Measurements from ENCODE around the gene MAMDC2.

Gene MAMDC2

GRCh38 chr9:70220216-70220615, 176.6 kb downstream of the MAMDC2 start:
- Histone ChIP-seq H2BK120ac (ENCODE audit: low read depth, low read length) (no peak overlapping the region), H3K79me2 (ENCODE audit: control insufficient read depth, insufficient read depth, low read length) (no peaks in the 10 kb centered on the region), H2BK5ac (ENCODE audit: low read length) (no peak overlapping the region), H3K4me2 (ENCODE audit: low read length) (no peak overlapping the region), H3K4me3 (ENCODE audit: low read length) (no peak overlapping the region), H3K36me3 (ENCODE audit: control insufficient read depth, insufficient read depth, low read length) (no peaks in the 10 kb centered on the region), H3K4ac (ENCODE audit: low read depth, low read length) (no peak overlapping the region), H3K27ac (ENCODE audit: low read depth, low read length) (no peak overlapping the region), H3K9ac (ENCODE audit: low read length) (no peak overlapping the region), H3K56ac (ENCODE audit: low read length) (no peak overlapping the region), H3K27me3 (ENCODE audit: insufficient read depth, low read length, poor library complexity) (no peaks in the 10 kb centered on the region), H2AK5ac (ENCODE audit: low read length) (no peak overlapping the region), H3K23ac (ENCODE audit: low read length) (no peak overlapping the region), H4K8ac (ENCODE audit: low read depth, low read length) (no peak overlapping the region), H3K4me1 (ENCODE audit: control insufficient read depth, low read depth, low read length) (no peaks in the 10 kb centered on the region), H4K5ac (ENCODE audit: low read length) (no peak overlapping the region), H2BK15ac (replicated peaks; ENCODE audit: low read depth) (no peak overlapping the region), H3K79me1 (ENCODE audit: low read length) (no peaks in the 10 kb centered on the region), H3K18ac (ENCODE audit: low read length) (no peak overlapping the region)
- no CpG with 5 or more reads among the region's 2 CpGs for WGBS (ENCODE audit: extremely low coverage, insufficient coverage, low lambda C conversion rate)
- DNase-seq = no peak

- H3K4ac ChIP-seq (ENCODE audit: low read depth, low read length) = no peak overlapping the region
- H3K79me2 ChIP-seq (ENCODE audit: control insufficient read depth, insufficient read depth, low read length) = no peaks in the 10 kb centered on the region
- H2BK15ac ChIP-seq (replicated peaks; ENCODE audit: low read depth) = no peak overlapping the region
- H3K56ac ChIP-seq (ENCODE audit: low read length) = no peak overlapping the region
- H3K4me2 ChIP-seq (ENCODE audit: low read length) = no peak overlapping the region
- no peak overlapping the region for H2BK5ac ChIP-seq (ENCODE audit: low read length)
- no peaks in the 10 kb centered on the region for H3K79me1 ChIP-seq (ENCODE audit: low read length)
- no peak overlapping the region for H4K5ac ChIP-seq (ENCODE audit: low read length)
- no peak overlapping the region for H2BK120ac ChIP-seq (ENCODE audit: low read depth, low read length)
- no peak overlapping the region for H3K9ac ChIP-seq (ENCODE audit: low read length)
- H3K4me1 ChIP-seq (ENCODE audit: control insufficient read depth, low read depth, low read length) = no peaks in the 10 kb centered on the region
- no peak overlapping the region for H4K8ac ChIP-seq (ENCODE audit: low read depth, low read length)
- H3K18ac ChIP-seq (ENCODE audit: low read length) = no peak overlapping the region
- no CpG with 5 or more reads among the region's 1 CpG for WGBS (ENCODE audit: extremely low coverage, insufficient coverage, low lambda C conversion rate)
- H3K23ac ChIP-seq (ENCODE audit: low read length) = no peak overlapping the region
- no peak overlapping the region for H3K4me3 ChIP-seq (ENCODE audit: low read length)
- no peak overlapping the region for H2AK5ac ChIP-seq (ENCODE audit: low read length)
- no peaks in the 10 kb centered on the region for H3K27me3 ChIP-seq (ENCODE audit: insufficient read depth, low read length, poor library complexity)
- H3K27ac ChIP-seq (ENCODE audit: low read depth, low read length) = no peak overlapping the region
- no peak for DNase-seq
- H3K36me3 ChIP-seq (ENCODE audit: control insufficient read depth, insufficient read depth, low read length) = no peaks in the 10 kb centered on the region
Observed at GRCh38 chr9:70222354-70222753, 178.7 kb downstream of the MAMDC2 start.

GRCh38 chr9:70228118-70228517, 184.5 kb downstream of the MAMDC2 start:
- Histone ChIP-seq H3K23ac (ENCODE audit: low read length) (no peak overlapping the region), H4K8ac (ENCODE audit: low read depth, low read length) (no peak overlapping the region), H4K5ac (ENCODE audit: low read length) (no peak overlapping the region), H3K4ac (ENCODE audit: low read depth, low read length) (no peak overlapping the region), H3K27me3 (ENCODE audit: insufficient read depth, low read length, poor library complexity) (no peaks in the 10 kb centered on the region), H3K36me3 (ENCODE audit: control insufficient read depth, insufficient read depth, low read length) (no peaks in the 10 kb centered on the region), H3K79me1 (ENCODE audit: low read length) (no peaks in the 10 kb centered on the region), H2BK5ac (ENCODE audit: low read length) (no peak overlapping the region), H3K4me3 (ENCODE audit: low read length) (no peak overlapping the region), H2BK120ac (ENCODE audit: low read depth, low read length) (no peak overlapping the region), H3K4me2 (ENCODE audit: low read length) (no peak overlapping the region), H3K18ac (ENCODE audit: low read length) (no peak overlapping the region), H2AK5ac (ENCODE audit: low read length) (no peak overlapping the region), H3K27ac (ENCODE audit: low read depth, low read length) (no peak overlapping the region), H3K4me1 (ENCODE audit: control insufficient read depth, low read depth, low read length) (no peaks in the 10 kb centered on the region), H3K9ac (ENCODE audit: low read length) (no peak overlapping the region), H3K56ac (ENCODE audit: low read length) (no peak overlapping the region), H2BK15ac (replicated peaks; ENCODE audit: low read depth) (no peak overlapping the region), H3K79me2 (ENCODE audit: control insufficient read depth, insufficient read depth, low read length) (no peaks in the 10 kb centered on the region)
- WGBS (ENCODE audit: extremely low coverage, insufficient coverage, low lambda C conversion rate) = no CpG with 5 or more reads among the region's 2 CpGs
- DNase-seq = no peak

- no peak overlapping the region for H3K27ac ChIP-seq (ENCODE audit: low read depth, low read length)
- no peak overlapping the region for H3K4ac ChIP-seq (ENCODE audit: low read depth, low read length)
- H3K9ac ChIP-seq (ENCODE audit: low read length) = no peak overlapping the region
- H2BK15ac ChIP-seq (replicated peaks; ENCODE audit: low read depth) = no peak overlapping the region
- no peak overlapping the region for H3K18ac ChIP-seq (ENCODE audit: low read length)
- no peaks in the 10 kb centered on the region for H3K36me3 ChIP-seq (ENCODE audit: control insufficient read depth, insufficient read depth, low read length)
- no CpG with 5 or more reads among the region's 2 CpGs for WGBS (ENCODE audit: extremely low coverage, insufficient coverage, low lambda C conversion rate)
- H3K56ac ChIP-seq (ENCODE audit: low read length) = no peak overlapping the region
- DNase-seq = no peak
- no peak overlapping the region for H3K4me3 ChIP-seq (ENCODE audit: low read length)
- no peaks in the 10 kb centered on the region for H3K4me1 ChIP-seq (ENCODE audit: control insufficient read depth, low read depth, low read length)
- no peak overlapping the region for H3K4me2 ChIP-seq (ENCODE audit: low read length)
- no peaks in the 10 kb centered on the region for H3K79me1 ChIP-seq (ENCODE audit: low read length)
- no peaks in the 10 kb centered on the region for H3K27me3 ChIP-seq (ENCODE audit: insufficient read depth, low read length, poor library complexity)
- H2BK120ac ChIP-seq (ENCODE audit: low read depth, low read length) = no peak overlapping the region
- no peak overlapping the region for H3K23ac ChIP-seq (ENCODE audit: low read length)
- H4K5ac ChIP-seq (ENCODE audit: low read length) = no peak overlapping the region
- H2BK5ac ChIP-seq (ENCODE audit: low read length) = no peak overlapping the region
- no peaks in the 10 kb centered on the region for H3K79me2 ChIP-seq (ENCODE audit: control insufficient read depth, insufficient read depth, low read length)
- no peak overlapping the region for H4K8ac ChIP-seq (ENCODE audit: low read depth, low read length)
- no peak overlapping the region for H2AK5ac ChIP-seq (ENCODE audit: low read length)
Observed at GRCh38 chr9:70228611-70229010, 185.0 kb downstream of the MAMDC2 start.

- H3K4ac ChIP-seq (ENCODE audit: low read depth, low read length) = no peak overlapping the region
- H3K56ac ChIP-seq (ENCODE audit: low read length) = no peak overlapping the region
- no peak overlapping the region for H3K4me3 ChIP-seq (ENCODE audit: low read length)
- no peak overlapping the region for H3K23ac ChIP-seq (ENCODE audit: low read length)
- no peak overlapping the region for H4K8ac ChIP-seq (ENCODE audit: low read depth, low read length)
- no peaks in the 10 kb centered on the region for H3K79me1 ChIP-seq (ENCODE audit: low read length)
- no peak overlapping the region for H2BK15ac ChIP-seq (replicated peaks; ENCODE audit: low read depth)
- no peak overlapping the region for H3K18ac ChIP-seq (ENCODE audit: low read length)
- no peak overlapping the region for H3K9ac ChIP-seq (ENCODE audit: low read length)
- no peaks in the 10 kb centered on the region for H3K36me3 ChIP-seq (ENCODE audit: control insufficient read depth, insufficient read depth, low read length)
- H3K4me2 ChIP-seq (ENCODE audit: low read length) = no peak overlapping the region
- H3K79me2 ChIP-seq (ENCODE audit: control insufficient read depth, insufficient read depth, low read length) = no peaks in the 10 kb centered on the region
- H2AK5ac ChIP-seq (ENCODE audit: low read length) = no peak overlapping the region
- WGBS (ENCODE audit: extremely low coverage, insufficient coverage, low lambda C conversion rate) = no CpG with 5 or more reads among the region's 4 CpGs
- H3K27me3 ChIP-seq (ENCODE audit: insufficient read depth, low read length, poor library complexity) = no peaks in the 10 kb centered on the region
- no peak overlapping the region for H4K5ac ChIP-seq (ENCODE audit: low read length)
- H2BK120ac ChIP-seq (ENCODE audit: low read depth, low read length) = no peak overlapping the region
- no peak overlapping the region for H3K27ac ChIP-seq (ENCODE audit: low read depth, low read length)
- no peak overlapping the region for H2BK5ac ChIP-seq (ENCODE audit: low read length)
- no peaks in the 10 kb centered on the region for H3K4me1 ChIP-seq (ENCODE audit: control insufficient read depth, low read depth, low read length)
- no peak for DNase-seq
Observed at GRCh38 chr9:70229026-70229425, 185.4 kb downstream of the MAMDC2 start.

GRCh38 chr9:70229579-70229978, 185.9 kb downstream of the MAMDC2 start:
- DNase-seq = no peak
- Histone ChIP-seq H3K27me3 (ENCODE audit: insufficient read depth, low read length, poor library complexity) (no peaks in the 10 kb centered on the region), H3K56ac (ENCODE audit: low read length) (no peak overlapping the region), H3K79me1 (ENCODE audit: low read length) (no peaks in the 10 kb centered on the region), H3K23ac (ENCODE audit: low read length) (no peak overlapping the region), H4K5ac (ENCODE audit: low read length) (no peak overlapping the region), H2BK15ac (replicated peaks; ENCODE audit: low read depth) (no peak overlapping the region), H4K8ac (ENCODE audit: low read depth, low read length) (no peak overlapping the region), H3K79me2 (ENCODE audit: control insufficient read depth, insufficient read depth, low read length) (no peaks in the 10 kb centered on the region), H2BK120ac (ENCODE audit: low read depth, low read length) (no peak overlapping the region), H2AK5ac (ENCODE audit: low read length) (no peak overlapping the region), H3K27ac (ENCODE audit: low read depth, low read length) (no peak overlapping the region), H3K9ac (ENCODE audit: low read length) (no peak overlapping the region), H3K4me3 (ENCODE audit: low read length) (no peak overlapping the region), H3K4ac (ENCODE audit: low read depth, low read length) (no peak overlapping the region), H3K4me2 (ENCODE audit: low read length) (no peak overlapping the region), H3K18ac (ENCODE audit: low read length) (no peak overlapping the region), H3K4me1 (ENCODE audit: control insufficient read depth, low read depth, low read length) (no peaks in the 10 kb centered on the region), H2BK5ac (ENCODE audit: low read length) (no peak overlapping the region), H3K36me3 (ENCODE audit: control insufficient read depth, insufficient read depth, low read length) (no peaks in the 10 kb centered on the region)
- WGBS (ENCODE audit: extremely low coverage, insufficient coverage, low lambda C conversion rate) = no CpG with 5 or more reads among the region's 3 CpGs
